Kidney epithelial cell (primary cell): Measurements from ENCODE around the gene CD52. TPM values are rescaled to one million over a fixed set of nuclear protein-coding genes. Genes with fewer than 3 reads are reported as not detected.

Experiments
- DNase-seq: peaks from one replicate; pipeline ENCODE4 v3.0.0-alpha.2; 2010; ENCODE audit warnings: low read depth
- H3K27me3 ChIP-seq: 2 replicates; pipeline ENCODE4 v1.6.0; 2011; ENCODE audit warnings: low read length; ENCODE audit not compliant: control insufficient read depth, insufficient read depth
- H3K36me3 ChIP-seq: 2 replicates; pipeline ENCODE4 v1.5.1; 2011; ENCODE audit warnings: low read length; ENCODE audit not compliant: control insufficient read depth, insufficient read depth
- H3K4me3 ChIP-seq: 2 replicates; pipeline ENCODE4 v1.5.1; 2011; ENCODE audit warnings: low read depth, mild to moderate bottlenecking, control low read depth, low read length
- total RNA-seq: library from RNA; depleted of rRNA; stranded (reverse); fragments of >200 nt; gene quantifications from 2 replicates; pipeline ENCODE4 v1.2.3, GENCODE V29; 2015
- TF ChIP-seq, protein P1 (sequence below): IDR thresholded peaks from 2 replicates; pipeline ENCODE4 v1.5.1; 2011; ENCODE audit warnings: mild to moderate bottlenecking, moderate library complexity, low read length, control low read depth, inconsistent platforms; ENCODE audit not compliant: insufficient read depth, poor library complexity, severe bottlenecking

Gene CD52
- total RNA-seq, 1 donor from 2014 or later, result not detected

DNA sequence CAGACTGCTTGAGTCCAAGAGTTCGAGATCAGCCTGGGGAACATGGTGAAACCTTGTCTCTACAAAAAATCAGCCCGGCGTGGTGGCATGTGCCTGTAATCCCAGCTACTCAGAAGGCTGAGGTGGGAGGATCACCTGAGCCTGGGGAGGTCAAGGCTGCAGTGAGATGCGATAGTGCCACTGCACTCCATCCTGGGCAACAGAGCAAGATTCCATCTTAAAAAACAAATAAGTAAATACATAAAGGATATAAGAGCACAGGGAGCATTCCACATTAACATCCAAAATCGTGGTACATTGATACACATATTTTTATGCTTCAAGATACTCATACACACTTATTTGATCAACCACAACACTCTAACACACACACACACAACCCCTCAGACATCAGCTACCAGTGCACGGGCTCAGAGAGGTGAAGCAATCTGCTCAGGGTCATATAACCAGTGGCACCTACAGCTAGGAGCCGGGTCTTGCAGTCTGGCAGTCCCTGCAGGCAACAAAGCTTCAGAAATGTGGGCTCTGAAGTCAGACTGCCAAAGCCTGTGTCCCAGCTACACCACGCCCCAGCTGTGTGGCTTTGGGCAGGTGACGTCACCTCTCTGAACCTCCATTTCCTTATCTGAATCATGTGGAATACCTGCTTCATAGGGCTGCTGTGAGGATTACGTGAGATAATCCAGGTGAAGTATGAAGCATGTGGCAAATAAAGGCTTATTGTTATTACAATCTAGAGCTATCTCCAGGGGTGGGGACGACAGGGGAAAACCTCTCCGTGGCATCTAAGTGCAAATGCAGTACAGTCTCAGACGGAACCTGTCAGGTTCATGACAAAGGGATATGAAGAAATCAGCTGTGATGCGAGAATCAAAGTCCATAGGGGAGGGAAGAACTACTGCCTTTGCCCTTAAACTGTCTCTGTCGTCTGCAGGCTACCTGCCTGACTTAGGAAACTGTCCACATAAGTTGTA lies 40.9 kb downstream of the CD52 start:
- TF ChIP-seq, protein P1, sequence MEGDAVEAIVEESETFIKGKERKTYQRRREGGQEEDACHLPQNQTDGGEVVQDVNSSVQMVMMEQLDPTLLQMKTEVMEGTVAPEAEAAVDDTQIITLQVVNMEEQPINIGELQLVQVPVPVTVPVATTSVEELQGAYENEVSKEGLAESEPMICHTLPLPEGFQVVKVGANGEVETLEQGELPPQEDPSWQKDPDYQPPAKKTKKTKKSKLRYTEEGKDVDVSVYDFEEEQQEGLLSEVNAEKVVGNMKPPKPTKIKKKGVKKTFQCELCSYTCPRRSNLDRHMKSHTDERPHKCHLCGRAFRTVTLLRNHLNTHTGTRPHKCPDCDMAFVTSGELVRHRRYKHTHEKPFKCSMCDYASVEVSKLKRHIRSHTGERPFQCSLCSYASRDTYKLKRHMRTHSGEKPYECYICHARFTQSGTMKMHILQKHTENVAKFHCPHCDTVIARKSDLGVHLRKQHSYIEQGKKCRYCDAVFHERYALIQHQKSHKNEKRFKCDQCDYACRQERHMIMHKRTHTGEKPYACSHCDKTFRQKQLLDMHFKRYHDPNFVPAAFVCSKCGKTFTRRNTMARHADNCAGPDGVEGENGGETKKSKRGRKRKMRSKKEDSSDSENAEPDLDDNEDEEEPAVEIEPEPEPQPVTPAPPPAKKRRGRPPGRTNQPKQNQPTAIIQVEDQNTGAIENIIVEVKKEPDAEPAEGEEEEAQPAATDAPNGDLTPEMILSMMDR, result no peak
- Histone ChIP-seq H3K4me3 (no peak overlapping the region), H3K36me3 (no peaks in the 10 kb centered on the region), H3K27me3 (peaks cover 40% of the 10 kb centered on the region)
- no peak for DNase-seq

- Histone ChIP-seq H3K4me3 (peak overlapping the region; percentile 14), H3K27me3 (peaks cover 45% of the 10 kb centered on the region), H3K36me3 (no peaks in the 10 kb centered on the region)
- TF ChIP-seq, protein P1, result no peak
- no peak for DNase-seq
Measured at GRCh38 chr1:26359981-26360806, 42.4 kb downstream of the CD52 start.

- no peak for DNase-seq
- TF ChIP-seq, protein P1, result no peak
- no peaks in the 10 kb centered on the region for H3K36me3 ChIP-seq
- H3K4me3 ChIP-seq, result peak overlapping the region; percentile 14
- H3K27me3 ChIP-seq, result peaks cover 45% of the 10 kb centered on the region
Measured at GRCh38 chr1:26360807-26361604, 43.2 kb downstream of the CD52 start.

DNA sequence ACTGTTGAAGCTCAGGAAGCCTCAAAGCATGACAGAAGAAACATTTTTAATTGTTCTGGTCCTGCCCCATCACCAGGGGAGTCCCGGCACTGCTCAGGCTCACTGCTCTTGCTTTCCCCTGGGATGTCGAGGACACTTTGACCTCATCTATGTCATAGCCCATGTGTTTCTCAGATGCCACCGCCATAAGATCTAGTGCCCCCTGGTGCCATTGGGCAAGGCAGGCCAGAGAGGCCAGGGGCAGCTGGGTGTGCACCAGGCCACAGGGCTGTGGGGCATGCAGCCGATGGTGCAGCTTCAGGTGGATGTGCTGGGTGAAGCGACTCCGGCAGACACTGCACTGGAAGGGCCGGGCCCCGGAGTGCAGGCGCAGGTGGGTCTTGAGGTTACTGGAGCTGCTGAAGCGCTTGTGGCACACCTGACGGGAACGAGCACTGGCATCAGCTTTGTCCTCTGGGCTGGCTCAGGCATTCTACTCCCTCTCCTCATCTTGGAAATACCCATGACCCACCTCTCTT lies 43.9 kb downstream of the CD52 start:
- no peak overlapping the region for H3K4me3 ChIP-seq
- H3K36me3 ChIP-seq, result no peaks in the 10 kb centered on the region
- peaks cover 45% of the 10 kb centered on the region for H3K27me3 ChIP-seq
- no peak for DNase-seq
- TF ChIP-seq, protein P1, result no peak

DNA sequence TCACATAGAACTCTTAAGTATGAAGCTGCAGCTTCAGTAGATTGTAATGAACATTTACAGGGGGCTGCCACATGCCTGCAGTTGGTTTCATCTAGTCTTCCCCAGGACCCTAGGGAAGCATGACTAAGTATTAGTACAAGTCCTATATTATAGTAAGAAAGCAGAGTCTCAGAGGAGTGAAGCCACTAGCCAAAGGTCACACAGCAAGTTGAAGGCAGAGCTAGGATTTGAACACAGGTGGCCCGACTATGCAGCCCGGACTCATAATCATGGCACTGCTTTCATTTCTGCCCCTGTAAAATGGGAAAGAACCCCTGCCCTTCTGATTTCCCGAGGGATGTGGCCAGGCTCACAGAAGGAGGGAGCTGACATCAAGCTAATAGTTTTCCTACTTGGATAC lies 44.6 kb downstream of the CD52 start:
- TF ChIP-seq, protein P1, result no peak
- H3K27me3 ChIP-seq, result peaks cover 45% of the 10 kb centered on the region
- no peaks in the 10 kb centered on the region for H3K36me3 ChIP-seq
- no peak for DNase-seq
- no peak overlapping the region for H3K4me3 ChIP-seq
